Osteocyte (in vitro differentiated cells): Measurements from ENCODE around the gene DCAF16. TPM values are rescaled to one million over a fixed set of nuclear protein-coding genes. Genes with fewer than 3 reads are reported as not detected.
"Not testable (repeated sequence)": the region's sequence is repeated elsewhere in the genome, so short reads cannot be mapped to it uniquely, and the experiment has no call there.

Source experiments
- DNase-seq: peaks from one replicate; pipeline ENCODE4 v3.0.0; 2021; ENCODE audit warnings: mixed read lengths; ENCODE audit not compliant: unreplicated experiment; ENCODE audit errors: extremely low spot score
- H3K27ac Mint-ChIP-seq: one replicate; pipeline ENCODE4 v1.8.0; 2021; ENCODE audit warnings: mild to moderate bottlenecking, mixed read lengths; ENCODE audit not compliant: unreplicated experiment
- H3K27me3 Mint-ChIP-seq: one replicate; pipeline ENCODE4 v1.8.0; 2021; ENCODE audit warnings: mixed read lengths; ENCODE audit not compliant: unreplicated experiment
- H3K36me3 Mint-ChIP-seq: one replicate; pipeline ENCODE4 v1.8.0; 2021; ENCODE audit warnings: mixed read lengths; ENCODE audit not compliant: unreplicated experiment
- H3K4me1 Mint-ChIP-seq: one replicate; pipeline ENCODE4 v1.8.0; 2021; ENCODE audit warnings: mixed read lengths; ENCODE audit not compliant: unreplicated experiment
- H3K4me3 Mint-ChIP-seq: one replicate; pipeline ENCODE4 v1.8.0; 2021; ENCODE audit warnings: mild to moderate bottlenecking, moderate library complexity, mixed read lengths; ENCODE audit not compliant: unreplicated experiment
- H3K9me3 Mint-ChIP-seq: one replicate; pipeline ENCODE4 v1.8.0; 2021; ENCODE audit warnings: mixed read lengths; ENCODE audit not compliant: unreplicated experiment
- CTCF ChIP-seq: fragments of 200-600 bp; sonication (generic); IDR thresholded peaks from 2 replicates; pipeline ENCODE4 v1.5.0; 2021; ENCODE audit warnings: antibody characterized with exemption, mild to moderate bottlenecking, moderate library complexity
- long read RNA-seq: library from polyadenylated mRNA; unstranded; transcript quantifications from one replicate; pipeline ENCODE4 v2.0.0, GENCODE V29; 2021
- total RNA-seq: library from RNA; stranded (reverse); gene quantifications from 2 replicates; pipeline ENCODE4 v1.2.1, GENCODE V29; 2021

The DCAF16 gene
- total RNA-seq: 50.1 and 53.0 TPM in 2 replicates
- long read RNA-seq, full-length matches to known transcripts: 29 of 65 reads
- long read RNA-seq, partial matches to known transcripts: 15 of 65 reads
- long read RNA-seq, other reads (novel, unspliced or antisense): 21 of 65 reads

- Mint-ChIP-seq H3K4me1 (peaks cover 61% of the 10 kb centered on the region), H3K36me3 (peaks cover 2% of the 10 kb centered on the region), H3K4me3 (peak within 1 kb of the TSS; percentile 99), H3K9me3 (no peaks in the 10 kb centered on the region), H3K27ac (peak within 1 kb of the TSS; percentile 100), H3K27me3 (no peaks in the 10 kb centered on the region)
- TF ChIP-seq CTCF: no peak
- DNase-seq: peak; percentile 100
Measured at GRCh38 chr4:17810260-17811077, at the start of gene DCAF16, which contains the start of gene NCAPG. TSS of gene DCAF16 (minus strand) at chr4:17810757. CDS start at chr4:17804141, 6,616 bp downstream. TSS of gene NCAPG (plus strand) at chr4:17810979. CDS start at chr4:17811078, 99 bp downstream.

GRCh38 chr4:17859793-17860406, 49.3 kb upstream of the DCAF16 start:
- no peak for TF ChIP-seq CTCF
- DNase-seq: no peak
- Mint-ChIP-seq H3K4me1 (no peaks in the 10 kb centered on the region), H3K27me3 (no peaks in the 10 kb centered on the region), H3K27ac (no peak overlapping the region), H3K9me3 (peaks cover 23% of the 10 kb centered on the region), H3K36me3 (peaks cover 32% of the 10 kb centered on the region), H3K4me3 (no peak overlapping the region)

- Mint-ChIP-seq H3K27ac (no peak overlapping the region), H3K27me3 (no peaks in the 10 kb centered on the region), H3K9me3 (peaks cover 7% of the 10 kb centered on the region), H3K36me3 (peaks cover 8% of the 10 kb centered on the region), H3K4me3 (no peak overlapping the region), H3K4me1 (no peaks in the 10 kb centered on the region)
- TF ChIP-seq CTCF: no peak
- DNase-seq: no peak
Measured at GRCh38 chr4:17854036-17854435, 43.5 kb upstream of the DCAF16 start.

GRCh38 chr4:17851959-17852358, 41.4 kb upstream of the DCAF16 start:
- Mint-ChIP-seq H3K4me1 (peaks cover 2% of the 10 kb centered on the region), H3K27ac (no peak overlapping the region), H3K4me3 (no peak overlapping the region), H3K27me3 (no peaks in the 10 kb centered on the region), H3K36me3 (peaks cover 8% of the 10 kb centered on the region), H3K9me3 (no peaks in the 10 kb centered on the region)
- no peak for DNase-seq
- no peak for TF ChIP-seq CTCF

GRCh38 chr4:17850295-17850694, 39.7 kb upstream of the DCAF16 start:
- not testable (repeated sequence) for H3K36me3 Mint-ChIP-seq, H3K9me3 Mint-ChIP-seq, H3K27ac Mint-ChIP-seq, DNase-seq, H3K4me3 Mint-ChIP-seq, H3K27me3 Mint-ChIP-seq
- H3K4me1 Mint-ChIP-seq: peaks cover 16% of the 10 kb centered on the region
